HepG2 (cell line): ENCODE results near the gene FGD2. TPM values are rescaled to one million over a fixed set of nuclear protein-coding genes. Genes with fewer than 3 reads are reported as not detected.

Source experiments
- ATAC-seq: fragments of 200-7000 bp; cut with Tn5 transposase; 3 replicates; pipeline ENCODE4 v1.9.1; 2020; ENCODE audit warnings: mild to moderate bottlenecking, moderate library complexity
- BruUV-seq: library from RNA; stranded (reverse); fragments of 400-500 nt; replicated peaks from 2 replicates; lab custom pipeline; 2021; lab: Mats Ljungman, UMichigan
- CTCF ChIA-PET: fragments of 300-600 bp; formaldehyde crosslinking; extraction: SDS; loops from one replicate; lab custom pipeline; 2021; ENCODE audit warnings: low total read pairs, inconsistent platforms, low intra/inter-chr PET ratio; lab: Yijun Ruan, JAX
- POLR2A ChIA-PET: fragments of 350-600 bp; sonication (Branson Sonifier 250); formaldehyde crosslinking; loops from one replicate; lab custom pipeline; 2020; ENCODE audit warnings: antibody characterized with exemption, inconsistent platforms; lab: Yijun Ruan, JAX
- DNase-seq: peaks from one replicate; pipeline ENCODE4 v3.0.0-alpha.2; 2015; ENCODE audit warnings: low spot score
- FAIRE-seq: peaks from 3 replicates; lab custom pipeline; 2011; peaks lifted over from hg19 to GRCh38; lab: Jason Lieb, UNC
- H2AFZ ChIP-seq: one replicate; pipeline ENCODE4 v1.6.1; 2011; ENCODE audit warnings: low read length, inconsistent platforms
- H3K27ac ChIP-seq: fragments of 300-600 bp; 3 replicates; pipeline ENCODE4 v1.8.0; 2011; ENCODE audit warnings: mixed run types, mild to moderate bottlenecking, mixed read lengths, low read length, inconsistent platforms; ENCODE audit not compliant: insufficient read depth; ENCODE audit errors: extremely low read length
- H3K27me3 ChIP-seq, 2 experiments: fragments of 200-600 bp in 1 of 2; 2 replicates in 1 of 2; 3 replicates in 1 of 2; pipeline versions ENCODE4 v1.6.0 to v1.8.0; 2011; ENCODE audit warnings: low read length in 2 of 2, mild to moderate bottlenecking in 2 of 2, moderate library complexity in 2 of 2, inconsistent platforms in 1 of 2; ENCODE audit not compliant: insufficient read depth in 2 of 2, control insufficient read depth in 1 of 2
- H3K36me3 ChIP-seq, 2 experiments: fragments of 200-600 bp in 1 of 2; replicated peaks in 1 of 2; 2 replicates in 1 of 2; 3 replicates in 1 of 2; pipeline versions ENCODE4 v1.5.1 to v1.8.0; 2011; ENCODE audit warnings: low read length in 2 of 2, inconsistent platforms in 1 of 2; ENCODE audit not compliant: insufficient read depth in 2 of 2, control insufficient read depth in 1 of 2
- H3K4me1 ChIP-seq: 2 replicates; pipeline ENCODE4 v1.5.1; 2012; ENCODE audit warnings: low read length, inconsistent platforms; ENCODE audit not compliant: insufficient read depth
- H3K4me2 ChIP-seq: 2 replicates; pipeline ENCODE4 v1.6.0; 2011; ENCODE audit warnings: low read depth, low read length, inconsistent platforms
- H3K4me3 ChIP-seq, 3 experiments: fragments of 200-600 bp in 1 of 3; sonication (generic), shearing (Covaris generic) in 1 of 3; replicated peaks in 1 of 3; 2 replicates each; pipeline ENCODE4 v1.5.1; 2011 to 2016; ENCODE audit warnings: low read length in 3 of 3, inconsistent platforms in 2 of 3, low read depth in 2 of 3, mild to moderate bottlenecking in 2 of 3, control low read depth in 1 of 3, mixed read lengths in 1 of 3; ENCODE audit not compliant: insufficient read depth in 1 of 3
- H3K79me2 ChIP-seq: one replicate; pipeline ENCODE4 v1.6.1; 2011; ENCODE audit warnings: low read length, inconsistent platforms; ENCODE audit not compliant: insufficient read depth
- H3K9ac ChIP-seq: 2 replicates; pipeline ENCODE4 v1.6.0; 2011; ENCODE audit warnings: mild to moderate bottlenecking, low read depth, low read length, inconsistent platforms; ENCODE audit not compliant: insufficient read depth
- H3K9me3 ChIP-seq: 2 replicates; pipeline ENCODE4 v1.5.1; 2012; ENCODE audit warnings: mild to moderate bottlenecking, low read length
- H4K20me1 ChIP-seq: 2 replicates; pipeline ENCODE4 v1.6.0; 2011; ENCODE audit warnings: inconsistent platforms, mild to moderate bottlenecking, low read length, moderate library complexity; ENCODE audit not compliant: insufficient read depth
- ARID2 ChIP-seq: sonication (generic); formaldehyde crosslinking; IDR thresholded peaks from 2 replicates; pipeline ENCODE4 v1.8.1; 2022; ENCODE audit warnings: mild to moderate bottlenecking, missing genetic modification reagents, borderline replicate concordance
- CENPT ChIP-seq: sonication (generic); formaldehyde crosslinking; IDR thresholded peaks from 2 replicates; pipeline ENCODE4 v1.8.0; 2022; ENCODE audit warnings: low read depth, mild to moderate bottlenecking, moderate library complexity, missing genetic modification reagents
- IRF1 ChIP-seq: sonication (generic); formaldehyde crosslinking; IDR thresholded peaks from 2 replicates; pipeline ENCODE4 v1.4.0; 2020; ENCODE audit warnings: low read depth, mild to moderate bottlenecking, missing genetic modification reagents
- PLSCR1 ChIP-seq: sonication (generic); formaldehyde crosslinking; IDR thresholded peaks from 2 replicates; pipeline ENCODE4 v1.5.0; 2020; ENCODE audit warnings: missing genetic modification reagents, mild to moderate bottlenecking, borderline replicate concordance
- RBM39 ChIP-seq: fragments of 200-400 bp; formaldehyde crosslinking; IDR thresholded peaks from one replicate; pipeline ENCODE4 v1.6.1; 2018; ENCODE audit warnings: antibody characterized with exemption, mild to moderate bottlenecking, low read depth, low read length; ENCODE audit not compliant: poor library complexity, severe bottlenecking
- TBP ChIP-seq: sonication (generic); formaldehyde crosslinking; IDR thresholded peaks from 2 replicates; pipeline ENCODE4 v1.5.0; 2020; ENCODE audit warnings: missing genetic modification reagents
- ZFP62 ChIP-seq: sonication (generic); formaldehyde crosslinking; IDR thresholded peaks from 2 replicates; pipeline ENCODE4 v1.4.0; 2020; ENCODE audit warnings: missing genetic modification reagents
- ZKSCAN5 ChIP-seq: sonication (generic); formaldehyde crosslinking; IDR thresholded peaks from 2 replicates; pipeline ENCODE4 v1.5.1; 2020; ENCODE audit warnings: mild to moderate bottlenecking, missing genetic modification reagents
- ZNF446 ChIP-seq: sonication (generic); formaldehyde crosslinking; IDR thresholded peaks from 2 replicates; pipeline ENCODE4 v1.5.0; 2020; ENCODE audit warnings: mild to moderate bottlenecking, missing genetic modification reagents
- ZNF691 ChIP-seq: sonication (generic); formaldehyde crosslinking; IDR thresholded peaks from 2 replicates; pipeline ENCODE4 v1.4.0; 2020; ENCODE audit warnings: missing genetic modification reagents, low read depth, mild to moderate bottlenecking, borderline replicate concordance
- WGBS: methylation state at CpG from one replicate; pipeline ENCODE4 v1.1.6; 2017; ENCODE audit warnings: low lambda C conversion rate; 5-methylcytosine and 5-hydroxymethylcytosine counted together
- in situ Hi-C: cut with HindIII; loops from 2 replicates; pipeline ENCODE4 v1.10.0; 2017; ENCODE audit warnings: low pct_unique_long_range_greater_than_20kb; ENCODE audit not compliant: extremely low pct_ligation_motif_present
- intact Hi-C: fragments of 100-400 bp; cut with micrococcal nuclease; formaldehyde crosslinking; loops from one replicate; pipeline ENCODE4 v1.10.0; 2022; ENCODE audit not compliant: unreplicated experiment
- polyA plus RNA-seq, 8 experiments: library from polyadenylated mRNA; depleted of rRNA in 3 of 8; stranded (reverse) in 7 of 8; unstranded in 1 of 8; fragments of >200 nt; fragmentation: Illumina TruSeq in 4 of 8; extraction: Trizol in 4 of 8; gene quantifications; 2 replicates each; pipeline versions ENCODE4 v1.2.1 to v1.2.3, GENCODE V29; 2011 to 2016; ENCODE audit warnings: low read depth in 4 of 8, missing spikeins in 1 of 8, mixed read lengths in 1 of 8; ENCODE audit not compliant: insufficient read depth in 1 of 8
- total RNA-seq, 5 experiments: library from RNA; depleted of rRNA; stranded (reverse); fragments of >200 nt; fragmentation: Illumina TruSeq; extraction: Trizol; gene quantifications; 2 replicates each; pipeline ENCODE4 v1.2.3, GENCODE V29; 2016; ENCODE audit warnings: low read depth in 1 of 5

The FGD2 gene
- total and polyA plus RNA-seq, 2 of the 13 experiments (the other 11 are each of a cell fraction or from before 2014, with no cell fraction given), result not detected

GRCh38 chr6:36969988-36970891, 35.2 kb upstream of the FGD2 start:
- no peak overlapping the region for H2AFZ ChIP-seq
- no peak for DNase-seq
- H3K9me3 ChIP-seq, result no peaks in the 10 kb centered on the region
- WGBS, result 95% methylated on average over 14 of the region's 17 CpGs
- POLR2A ChIA-PET, result interaction anchor here (1.1 to 1.4 kb wide), 2 partner anchors 16 kb away, joined by 3 read pairs; partner anchors contain the start of gene MTCH1
- intact Hi-C loops (no loop called here), in situ Hi-C loops (no loop called here)
- FAIRE-seq, result no peak
- no peak overlapping the region for H3K9ac ChIP-seq
- no peak overlapping the region for H3K4me3 ChIP-seq
- no peak for ATAC-seq
- H3K79me2 ChIP-seq, result no peaks in the 10 kb centered on the region
- TF ChIP-seq TBP, result no peak
- TF ChIP-seq RBM39, result no peak
- TF ChIP-seq IRF1 (CRISPR knock-in tag), result no peak
- no peak for TF ChIP-seq ZKSCAN5 (CRISPR knock-in tag)
- no peak for TF ChIP-seq CENPT (CRISPR knock-in tag)
- TF ChIP-seq ZFP62 (CRISPR knock-in tag), result no peak
- no peak for TF ChIP-seq PLSCR1 (CRISPR knock-in tag)
- no peak for TF ChIP-seq ARID2
- TF ChIP-seq ZNF446 (CRISPR knock-in tag), result no peak
- no peak for TF ChIP-seq ZNF691 (CRISPR knock-in tag)
- H3K27ac ChIP-seq, result no peak overlapping the region
- CTCF ChIA-PET, result no interaction called here
- H3K36me3 ChIP-seq, result peaks cover 61 to 79% of the 10 kb centered on the region in 2 experiments
- no peaks in the 10 kb centered on the region for H3K4me1 ChIP-seq
- no peak overlapping the region for H3K4me2 ChIP-seq
- no peaks in the 10 kb centered on the region for H3K27me3 ChIP-seq
- H4K20me1 ChIP-seq, result no peaks in the 10 kb centered on the region
- no TSS peak for BruUV-seq
